ENCODE measurements around the gene ITGB2. TPM values are rescaled to one million over a fixed set of nuclear protein-coding genes. Genes with fewer than 3 reads are reported as not detected.
"Not testable (repeated sequence)": the region's sequence is repeated elsewhere in the genome, so short reads cannot be mapped to it uniquely, and the experiment has no call there.

Gene ITGB2
- total and polyA plus RNA-seq, 7 donors: 2.5 to 11.7 (median 8.3) TPM

DNA sequence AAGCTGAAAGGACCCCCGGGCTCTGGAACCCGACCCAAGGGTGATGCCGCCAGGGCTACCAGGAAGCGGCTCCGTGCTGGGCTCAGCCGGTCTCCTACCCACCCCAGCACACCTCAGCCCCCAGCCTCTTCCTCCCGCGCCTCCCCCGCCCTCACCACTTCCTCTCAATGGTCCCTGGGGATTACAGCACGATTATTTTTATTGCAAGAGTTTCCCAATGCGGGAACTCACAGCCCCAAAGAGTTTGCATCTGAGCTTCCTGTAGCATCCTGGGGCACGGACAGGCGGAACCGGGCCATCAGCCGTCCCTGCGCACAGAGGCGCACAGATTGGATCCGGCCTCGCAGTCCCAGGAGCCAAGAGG lies 10.4 kb upstream of the ITGB2 start:
- peaks cover 0 to 71% (median 22%) of the 10 kb centered on the region in 3 donors for H3K27me3 ChIP-seq (ENCODE audit: insufficient read depth in 3 of 3, low read length in 2 of 3)
- 3 to 6% (median 4%) methylated on average over 19 of the region's 19 CpGs for WGBS, 3 donors
- H3K36me3 ChIP-seq (ENCODE audit: insufficient read depth in 1 of 2, low read depth in 1 of 2): no peaks in the 10 kb centered on the region
- peak; percentile 42 to 66 for DNase-seq
- H3K9me3 ChIP-seq: no peaks in the 10 kb centered on the region
- peaks cover 23% of the 10 kb centered on the region for H3K4me1 ChIP-seq
- peak overlapping the region; percentile 63 for H3K4me3 ChIP-seq
- TF ChIP-seq, protein P1, sequence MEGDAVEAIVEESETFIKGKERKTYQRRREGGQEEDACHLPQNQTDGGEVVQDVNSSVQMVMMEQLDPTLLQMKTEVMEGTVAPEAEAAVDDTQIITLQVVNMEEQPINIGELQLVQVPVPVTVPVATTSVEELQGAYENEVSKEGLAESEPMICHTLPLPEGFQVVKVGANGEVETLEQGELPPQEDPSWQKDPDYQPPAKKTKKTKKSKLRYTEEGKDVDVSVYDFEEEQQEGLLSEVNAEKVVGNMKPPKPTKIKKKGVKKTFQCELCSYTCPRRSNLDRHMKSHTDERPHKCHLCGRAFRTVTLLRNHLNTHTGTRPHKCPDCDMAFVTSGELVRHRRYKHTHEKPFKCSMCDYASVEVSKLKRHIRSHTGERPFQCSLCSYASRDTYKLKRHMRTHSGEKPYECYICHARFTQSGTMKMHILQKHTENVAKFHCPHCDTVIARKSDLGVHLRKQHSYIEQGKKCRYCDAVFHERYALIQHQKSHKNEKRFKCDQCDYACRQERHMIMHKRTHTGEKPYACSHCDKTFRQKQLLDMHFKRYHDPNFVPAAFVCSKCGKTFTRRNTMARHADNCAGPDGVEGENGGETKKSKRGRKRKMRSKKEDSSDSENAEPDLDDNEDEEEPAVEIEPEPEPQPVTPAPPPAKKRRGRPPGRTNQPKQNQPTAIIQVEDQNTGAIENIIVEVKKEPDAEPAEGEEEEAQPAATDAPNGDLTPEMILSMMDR (IDR thresholded peaks at IDR 0.05): no peak
- no peak overlapping the region for H3K27ac ChIP-seq
- peak in 1 of 4 donors; percentile 26 for ATAC-seq
- intact Hi-C loops (cut with DNase I): loop anchor here in 1 of 2 donors (5.0 to 10.0 kb wide), 2 partner anchors 129 to 416 kb away; partner anchors contain the start of gene UBE2G2

DNA sequence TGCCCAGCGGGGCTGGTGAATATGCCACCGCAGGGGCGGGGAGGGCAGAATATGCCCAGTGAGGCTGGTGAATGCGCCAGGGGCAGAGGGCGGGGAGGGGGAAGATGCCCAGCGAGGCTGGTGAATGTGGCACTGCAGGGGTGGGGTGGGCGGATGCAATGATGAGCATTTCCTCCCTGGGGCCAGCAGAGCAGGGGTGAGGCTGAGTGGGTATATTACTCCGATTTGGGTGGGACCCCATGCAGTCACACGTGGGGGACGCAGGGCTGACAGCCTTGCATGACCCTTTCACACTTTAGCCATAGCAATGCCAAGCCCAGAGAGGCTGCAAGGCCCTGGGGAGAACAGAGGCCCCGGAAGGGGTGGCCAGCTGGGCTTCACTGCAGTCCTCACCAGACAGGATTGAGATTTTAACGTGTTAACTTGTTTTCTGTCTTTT lies 9.9 kb upstream of the ITGB2 start:
- intact Hi-C loops (cut with DNase I): loop anchor here in 1 of 2 donors (5.0 to 10.0 kb wide), 2 partner anchors 128 to 416 kb away; partner anchors contain the start of gene UBE2G2
- Histone ChIP-seq H3K9me3 (no peaks in the 10 kb centered on the region), H3K36me3 (ENCODE audit: insufficient read depth in 1 of 2, low read depth in 1 of 2) (no peaks in the 10 kb centered on the region), H3K27ac (no peak overlapping the region), H3K4me1 (peaks cover 23% of the 10 kb centered on the region), H3K27me3 (ENCODE audit: insufficient read depth in 3 of 3, low read length in 2 of 3) (peaks cover 0 to 72% (median 23%) of the 10 kb centered on the region in 3 donors), H3K4me3 (no peak overlapping the region)
- ATAC-seq (no peak), DNase-seq (peak; percentile 38 to 68)
- WGBS, 3 donors: 33 to 44% (median 42%) methylated on average over 11 to 12 of the region's 12 CpGs
- TF ChIP-seq, protein P1 (IDR thresholded peaks at IDR 0.05): no peak

DNA sequence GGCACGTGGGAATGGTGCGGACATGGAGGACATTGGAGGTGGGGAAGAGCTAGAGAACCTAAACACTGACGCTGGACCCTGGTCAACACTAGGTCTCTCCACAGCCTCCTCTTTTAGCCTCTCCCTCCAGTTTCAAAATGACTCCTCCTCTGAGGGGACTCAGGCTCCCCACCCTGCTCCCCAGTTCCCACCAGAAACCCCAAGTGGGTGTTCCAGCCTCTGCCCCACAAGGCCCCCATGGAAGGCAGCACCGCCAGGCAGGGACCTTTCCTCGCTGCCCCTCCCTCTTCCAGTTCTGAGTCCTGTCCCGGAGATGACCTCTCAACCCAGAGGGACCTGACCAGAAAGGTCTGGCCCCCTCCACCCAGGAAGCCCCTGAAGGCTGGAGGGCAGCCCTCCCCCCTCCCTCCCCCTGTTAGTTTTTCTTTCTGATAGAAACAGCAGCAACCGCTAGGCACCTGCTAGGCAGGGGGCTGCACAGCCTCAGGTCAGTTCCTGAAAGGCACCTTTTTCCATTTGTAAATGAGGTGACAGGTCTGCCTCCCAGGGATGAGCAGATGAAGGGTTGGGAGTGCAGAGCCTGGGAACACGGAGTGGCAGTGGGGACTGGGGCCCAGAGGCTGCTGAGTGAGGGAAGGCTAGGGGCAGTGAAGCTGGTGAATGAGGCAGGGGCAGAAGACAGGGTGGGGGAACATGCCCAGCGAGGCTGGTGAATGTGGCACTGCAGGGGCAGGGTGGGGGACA lies 9.3 kb upstream of the ITGB2 start:
- Histone ChIP-seq H3K4me3 (no peak overlapping the region), H3K27ac (no peak overlapping the region), H3K36me3 (ENCODE audit: insufficient read depth in 1 of 2, low read depth in 1 of 2) (no peaks in the 10 kb centered on the region), H3K9me3 (no peaks in the 10 kb centered on the region), H3K27me3 (ENCODE audit: insufficient read depth in 3 of 3, low read length in 2 of 3) (peaks cover 0 to 72% (median 23%) of the 10 kb centered on the region in 3 donors), H3K4me1 (peaks cover 23% of the 10 kb centered on the region)
- ATAC-seq (no peak), DNase-seq (peak in 1 of 2 donors; percentile 39)
- intact Hi-C loops (cut with DNase I): loop anchor here in 1 of 2 donors (5.0 to 10.0 kb wide), 2 partner anchors 128 to 415 kb away; partner anchors contain the start of gene UBE2G2
- TF ChIP-seq, protein P1 (IDR thresholded peaks at IDR 0.05): no peak
- WGBS, 3 donors: 67 to 78% (median 69%) methylated on average over 9 of the region's 9 CpGs

DNA sequence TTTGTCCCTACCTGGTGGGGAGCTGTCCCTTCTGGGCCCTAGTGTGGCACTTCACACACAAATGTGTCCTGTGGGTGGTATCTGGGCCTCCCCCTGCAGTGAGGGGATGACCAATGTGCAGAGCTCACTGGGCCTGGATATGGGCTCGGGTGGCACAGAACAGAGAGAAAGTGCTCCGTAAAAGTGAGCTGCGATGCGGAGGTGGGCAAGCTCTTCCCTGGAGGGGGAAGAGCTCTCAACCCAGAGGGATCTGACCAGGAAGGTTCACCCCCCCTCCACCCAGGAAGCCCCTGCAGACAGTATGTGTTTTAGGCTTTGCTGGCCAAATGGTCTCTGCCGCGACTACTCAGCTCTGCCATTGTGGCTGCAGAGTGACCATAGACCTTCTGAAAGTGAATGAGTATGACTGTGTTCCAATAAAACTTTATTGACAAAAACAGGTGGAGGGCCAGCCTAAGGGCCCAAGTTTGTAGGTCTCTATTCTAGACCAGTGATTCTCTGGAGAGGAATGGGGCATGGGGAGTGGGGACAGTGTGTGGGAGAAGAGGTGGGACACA lies 8.6 kb upstream of the ITGB2 start:
- ATAC-seq (no peak), DNase-seq (peak in 1 of 2 donors; percentile 12)
- WGBS, 3 donors: 79 to 94% (median 84%) methylated on average over 6 of the region's 6 CpGs
- H3K9me3 ChIP-seq: no peaks in the 10 kb centered on the region
- H3K27ac ChIP-seq: no peak overlapping the region
- TF ChIP-seq, protein P1 (IDR thresholded peaks at IDR 0.05): no peak
- intact Hi-C loops (cut with DNase I): no loop called here
- peaks cover 0 to 72% (median 23%) of the 10 kb centered on the region in 3 donors for H3K27me3 ChIP-seq (ENCODE audit: insufficient read depth in 3 of 3, low read length in 2 of 3)
- H3K4me3 ChIP-seq: no peak overlapping the region
- H3K4me1 ChIP-seq: peaks cover 23% of the 10 kb centered on the region
- H3K36me3 ChIP-seq (ENCODE audit: insufficient read depth in 1 of 2, low read depth in 1 of 2): no peaks in the 10 kb centered on the region

DNA sequence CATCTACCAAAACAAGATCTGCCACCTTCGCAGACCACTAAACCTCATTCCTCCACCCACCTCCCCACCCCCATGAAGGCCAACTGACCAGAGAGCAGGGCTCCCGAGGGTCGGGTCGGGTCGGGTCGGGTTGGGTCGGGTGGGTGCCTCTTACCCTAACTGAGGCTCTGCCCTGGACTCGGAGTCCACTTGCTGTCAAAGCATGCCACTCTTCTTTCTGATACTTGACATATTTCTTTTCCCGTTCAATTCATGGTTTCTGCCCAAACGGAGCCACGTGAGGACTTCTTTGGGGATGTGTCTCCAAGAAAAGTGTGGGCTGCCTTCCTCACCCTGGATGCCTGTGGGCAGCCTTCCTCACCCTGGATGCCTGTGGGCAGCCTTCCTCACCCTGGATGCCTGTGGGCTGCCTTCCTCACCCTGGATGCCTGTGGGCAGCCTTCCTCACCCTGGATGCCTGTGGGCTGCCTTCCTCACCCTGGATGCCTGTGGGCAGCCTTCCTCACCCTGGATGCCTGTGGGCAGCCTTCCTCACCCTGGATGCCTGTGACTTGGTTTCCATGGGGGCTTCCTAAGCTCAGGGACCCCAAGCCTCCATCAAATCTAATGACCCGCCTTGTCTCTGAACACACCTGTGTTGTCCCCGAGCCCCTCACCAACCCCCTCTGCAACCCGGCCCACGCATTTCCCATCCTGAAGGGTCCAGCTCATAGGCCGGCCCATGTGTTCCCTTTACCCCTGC lies 8.0 kb upstream of the ITGB2 start:
- intact Hi-C loops (cut with DNase I); H3K9me3 ChIP-seq; ATAC-seq; H3K27ac ChIP-seq; H3K36me3 ChIP-seq (ENCODE audit: insufficient read depth in 1 of 2, low read depth in 1 of 2); H3K4me3 ChIP-seq: not testable (repeated sequence)
- H3K4me1 ChIP-seq: peaks cover 21% of the 10 kb centered on the region
- DNase-seq: peak; percentile 11 to 27
- 56 to 80% (median 70%) methylated on average over 15 to 16 of the region's 16 CpGs for WGBS, 3 donors
- peaks cover 0 to 71% (median 23%) of the 10 kb centered on the region in 3 donors for H3K27me3 ChIP-seq (ENCODE audit: insufficient read depth in 3 of 3, low read length in 2 of 3)
